Fibroblast of the aortic adventitia (primary cell): Measurements from ENCODE around the gene ZNF385B. TPM values are rescaled to one million over a fixed set of nuclear protein-coding genes. Genes with fewer than 3 reads are reported as not detected.
A peak's percentile ranks its signal among the peaks of the same experiment; 100 is the strongest.
"Not testable (repeated sequence)": the region's sequence is repeated elsewhere in the genome, so short reads cannot be mapped to it uniquely, and the experiment has no call there.

ENCODE experiments used
- DNase-seq: peaks from one replicate; pipeline ENCODE4 v3.0.0-alpha.2; 2010; ENCODE audit warnings: low read depth
- H3K4me3 ChIP-seq: 2 replicates; pipeline ENCODE4 v1.5.1; 2011; ENCODE audit warnings: low read depth, mild to moderate bottlenecking, control low read depth, low read length, moderate library complexity
- CTCF ChIP-seq: IDR thresholded peaks from 2 replicates; pipeline ENCODE4 v1.5.1; 2011; ENCODE audit warnings: mild to moderate bottlenecking, low read length, control low read depth, inconsistent platforms; ENCODE audit not compliant: insufficient read depth
- total RNA-seq: library from RNA; depleted of rRNA; stranded (reverse); fragments of >200 nt; gene quantifications from 2 replicates; pipeline ENCODE4 v1.2.3, GENCODE V29; 2012; ENCODE audit warnings: low replicate concordance

Gene ZNF385B
- total RNA-seq, 1 donor, result 4.8 TPM

- H3K4me3 ChIP-seq, result no peak overlapping the region
- no peak for DNase-seq
- TF ChIP-seq CTCF, result no peak
Observed at GRCh38 chr2:179478771-179479170, 382.6 kb downstream of the ZNF385B start.

GRCh38 chr2:179470992-179471391, 390.4 kb downstream of the ZNF385B start:
- no peak overlapping the region for H3K4me3 ChIP-seq
- no peak for DNase-seq
- no peak for TF ChIP-seq CTCF

GRCh38 chr2:179470089-179470488, 391.3 kb downstream of the ZNF385B start:
- no peak for TF ChIP-seq CTCF
- DNase-seq, result no peak
- H3K4me3 ChIP-seq, result no peak overlapping the region

- DNase-seq, result no peak
- no peak overlapping the region for H3K4me3 ChIP-seq
- TF ChIP-seq CTCF, result no peak
Observed at GRCh38 chr2:179467960-179468359, 393.5 kb downstream of the ZNF385B start.

- H3K4me3 ChIP-seq, result no peak overlapping the region
- DNase-seq, result no peak
- TF ChIP-seq CTCF, result no peak
Observed at GRCh38 chr2:179467111-179467510, 394.3 kb downstream of the ZNF385B start.

GRCh38 chr2:179461420-179461819, 400.0 kb downstream of the ZNF385B start:
- DNase-seq, result no peak
- H3K4me3 ChIP-seq, result no peak overlapping the region
- no peak for TF ChIP-seq CTCF

GRCh38 chr2:179460181-179460929, 401.1 kb downstream of the ZNF385B start:
- DNase-seq, result peak; percentile 92
- H3K4me3 ChIP-seq, result no peak overlapping the region
- TF ChIP-seq CTCF, result no peak

- not testable (repeated sequence) for DNase-seq, H3K4me3 ChIP-seq
Observed at GRCh38 chr2:179458113-179458512, 403.3 kb downstream of the ZNF385B start.
